Mesenchymal stem cell (in vitro differentiated cells and primary cell): Measurements from ENCODE around the gene IL17RD.

Experiments used
- DNase-seq: peaks from one replicate; pipeline ENCODE4 v3.0.0-alpha.2; 2013
- H2AFZ ChIP-seq: one replicate; pipeline ENCODE4 v1.6.1; 2013; ENCODE audit warnings: low read depth, mild to moderate bottlenecking, control low read depth, inconsistent platforms, low read length, moderate library complexity
- H2AK5ac ChIP-seq: 2 replicates; pipeline ENCODE4 v1.6.1; 2013; ENCODE audit warnings: low read length, moderate library complexity, mild to moderate bottlenecking, inconsistent platforms; ENCODE audit not compliant: severe bottlenecking
- H2BK120ac ChIP-seq: one replicate; pipeline ENCODE4 v1.6.1; 2013; ENCODE audit warnings: low read depth, mild to moderate bottlenecking, inconsistent platforms, low read length, moderate library complexity
- H2BK12ac ChIP-seq, 2 experiments: one replicate each; pipeline ENCODE4 v1.6.1; 2013; ENCODE audit warnings: inconsistent platforms in 2 of 2, low read length in 2 of 2, mild to moderate bottlenecking in 2 of 2, moderate library complexity in 2 of 2, control low read depth in 1 of 2
- H2BK15ac ChIP-seq: one replicate; pipeline ENCODE4 v1.6.1; 2013; ENCODE audit warnings: mild to moderate bottlenecking, low read depth, inconsistent platforms; ENCODE audit not compliant: poor library complexity, severe bottlenecking
- H2BK5ac ChIP-seq: 2 replicates; pipeline ENCODE4 v1.6.1; 2013; ENCODE audit warnings: low read depth, mild to moderate bottlenecking, low read length, control low read depth, inconsistent platforms; ENCODE audit not compliant: poor library complexity, severe bottlenecking
- H3K14ac ChIP-seq, 2 experiments: one replicate each; pipeline ENCODE4 v1.6.1; 2013; ENCODE audit warnings: inconsistent platforms in 2 of 2, low read length in 2 of 2, control low read depth in 1 of 2, mild to moderate bottlenecking in 1 of 2, moderate library complexity in 1 of 2
- H3K18ac ChIP-seq, 2 experiments: one replicate each; pipeline ENCODE4 v1.6.1; 2013; ENCODE audit warnings: inconsistent platforms in 2 of 2, low read length in 2 of 2, control low read depth in 1 of 2, low read depth in 1 of 2, mild to moderate bottlenecking in 1 of 2
- H3K23ac ChIP-seq, 2 experiments: one replicate each; pipeline ENCODE4 v1.6.1; 2013; ENCODE audit warnings: inconsistent platforms in 2 of 2, low read length in 2 of 2, mild to moderate bottlenecking in 2 of 2, moderate library complexity in 2 of 2, control low read depth in 1 of 2
- H3K27ac ChIP-seq: 2 replicates; pipeline ENCODE4 v1.5.1; 2013; ENCODE audit warnings: mild to moderate bottlenecking, moderate library complexity, low read length, control low read depth, inconsistent platforms; ENCODE audit not compliant: poor library complexity, severe bottlenecking
- H3K27me3 ChIP-seq, 2 experiments: 2 replicates each; pipeline versions ENCODE4 v1.6.1 to v1.7.0; 2013; ENCODE audit warnings: low read length in 2 of 2, mild to moderate bottlenecking in 2 of 2, moderate library complexity in 2 of 2, control low read depth in 1 of 2, inconsistent platforms in 1 of 2; ENCODE audit not compliant: control insufficient read depth in 1 of 2, insufficient read depth in 1 of 2
- H3K36me3 ChIP-seq, 2 experiments: 2 replicates each; pipeline versions ENCODE4 v1.6.1 to v1.7.0; 2013; ENCODE audit warnings: low read length in 2 of 2, control low read depth in 1 of 2, inconsistent platforms in 1 of 2, low read depth in 1 of 2, mild to moderate bottlenecking in 1 of 2; ENCODE audit not compliant: insufficient read depth in 2 of 2, control insufficient read depth in 1 of 2
- H3K4ac ChIP-seq, 2 experiments: one replicate each; pipeline ENCODE4 v1.6.1; 2013; ENCODE audit warnings: inconsistent platforms in 2 of 2, low read length in 2 of 2, mild to moderate bottlenecking in 2 of 2, moderate library complexity in 2 of 2, control low read depth in 1 of 2, low read depth in 1 of 2
- H3K4me1 ChIP-seq: 2 replicates; pipeline ENCODE4 v1.6.1; 2013; ENCODE audit warnings: low read depth, low read length, control low read depth; ENCODE audit not compliant: control insufficient read depth, insufficient read depth
- H3K4me2 ChIP-seq: 2 replicates; pipeline ENCODE4 v1.6.1; 2013; ENCODE audit warnings: low read length, mild to moderate bottlenecking, inconsistent platforms; ENCODE audit not compliant: poor library complexity, severe bottlenecking
- H3K4me3 ChIP-seq, 2 experiments: 2 replicates each; pipeline versions ENCODE4 v1.5.1 to v1.7.0; 2013; ENCODE audit warnings: low read length in 2 of 2, mild to moderate bottlenecking in 2 of 2, control low read depth in 1 of 2, low read depth in 1 of 2; ENCODE audit not compliant: insufficient read depth in 1 of 2
- H3K79me1 ChIP-seq: replicated peaks from 2 replicates; pipeline ENCODE4 v1.6.1; 2013; ENCODE audit warnings: mild to moderate bottlenecking, control low read depth, low read length, inconsistent platforms; ENCODE audit not compliant: poor library complexity, severe bottlenecking
- H3K9ac ChIP-seq: 2 replicates; pipeline ENCODE4 v1.7.0; 2013; ENCODE audit warnings: mild to moderate bottlenecking, low read length, moderate library complexity
- H3K9me3 ChIP-seq: 2 replicates; pipeline ENCODE4 v1.7.0; 2013; ENCODE audit warnings: mild to moderate bottlenecking, low read length; ENCODE audit not compliant: control insufficient read depth
- H4K8ac ChIP-seq: one replicate; pipeline ENCODE4 v1.6.1; 2013; ENCODE audit warnings: inconsistent platforms, mild to moderate bottlenecking, low read length, moderate library complexity
- H4K91ac ChIP-seq: one replicate; pipeline ENCODE4 v1.6.1; 2013; ENCODE audit warnings: mild to moderate bottlenecking, low read length, inconsistent platforms
- WGBS: methylation state at CpG from one replicate; pipeline ENCODE4 v1.1.7; 2013; ENCODE audit warnings: mixed read lengths; 5-methylcytosine and 5-hydroxymethylcytosine counted together

IL17RD gene

GRCh38 chr3:57093489-57093888, 71.7 kb downstream of the IL17RD start:
- Histone ChIP-seq H3K27ac (no peak overlapping the region), H3K79me1 (no peaks in the 10 kb centered on the region), H3K9ac (peak overlapping the region; percentile 80), H3K14ac (no peak overlapping the region), H4K8ac (no peak overlapping the region), H2BK120ac (no peak overlapping the region), H3K18ac (no peak overlapping the region), H3K9me3 (no peaks in the 10 kb centered on the region), H3K36me3 (peaks cover 3 to 13% of the 10 kb centered on the region in 2 experiments), H3K4me2 (no peak overlapping the region), H2BK15ac (no peak overlapping the region), H3K4ac (no peak overlapping the region), H4K91ac (no peak overlapping the region), H3K4me3 (peak overlapping the region in 1 of 2 experiments; percentile 65), H3K23ac (no peak overlapping the region), H2AFZ (no peak overlapping the region), H3K27me3 (no peaks in the 10 kb centered on the region), H3K4me1 (no peaks in the 10 kb centered on the region), H2AK5ac (no peak overlapping the region), H2BK12ac (no peak overlapping the region), H2BK5ac (no peak overlapping the region)
- DNase-seq: no peak

GRCh38 chr3:57091521-57092273, 73.5 kb downstream of the IL17RD start:
- H2BK120ac ChIP-seq: no peak overlapping the region
- H3K14ac ChIP-seq: no peak overlapping the region
- peak; percentile 16 for DNase-seq
- H2AFZ ChIP-seq: no peak overlapping the region
- no peak overlapping the region for H2AK5ac ChIP-seq
- H3K4me3 ChIP-seq: peak overlapping the region in 1 of 2 experiments; percentile 40
- H3K9me3 ChIP-seq: no peaks in the 10 kb centered on the region
- H3K4me2 ChIP-seq: no peak overlapping the region
- H3K23ac ChIP-seq: no peak overlapping the region
- H3K36me3 ChIP-seq: no peaks in the 10 kb centered on the region
- H3K9ac ChIP-seq: peak overlapping the region; percentile 78
- H3K4ac ChIP-seq: no peak overlapping the region
- no peak overlapping the region for H4K91ac ChIP-seq
- no peak overlapping the region for H4K8ac ChIP-seq
- H3K79me1 ChIP-seq: no peaks in the 10 kb centered on the region
- no peak overlapping the region for H3K18ac ChIP-seq
- H2BK12ac ChIP-seq: no peak overlapping the region
- no peak overlapping the region for H2BK5ac ChIP-seq
- 70% methylated on average over 3 of the region's 3 CpGs for WGBS
- H3K27me3 ChIP-seq: no peaks in the 10 kb centered on the region
- no peak overlapping the region for H2BK15ac ChIP-seq
- H3K4me1 ChIP-seq: no peaks in the 10 kb centered on the region
- no peak overlapping the region for H3K27ac ChIP-seq

- no peak overlapping the region for H2BK5ac ChIP-seq
- no peak overlapping the region for H2BK120ac ChIP-seq
- no peak overlapping the region for H2BK15ac ChIP-seq
- 93% methylated on average over 4 of the region's 4 CpGs for WGBS
- no peak overlapping the region for H4K91ac ChIP-seq
- no peak overlapping the region for H4K8ac ChIP-seq
- H3K18ac ChIP-seq: no peak overlapping the region
- no peaks in the 10 kb centered on the region for H3K27me3 ChIP-seq
- H3K9ac ChIP-seq: no peak overlapping the region
- no peaks in the 10 kb centered on the region for H3K9me3 ChIP-seq
- no peak overlapping the region for H3K4me2 ChIP-seq
- H2AK5ac ChIP-seq: no peak overlapping the region
- H2AFZ ChIP-seq: no peak overlapping the region
- no peak for DNase-seq
- no peak overlapping the region for H3K4me3 ChIP-seq
- H3K14ac ChIP-seq: no peak overlapping the region
- no peak overlapping the region for H2BK12ac ChIP-seq
- no peak overlapping the region for H3K4ac ChIP-seq
- no peaks in the 10 kb centered on the region for H3K79me1 ChIP-seq
- H3K4me1 ChIP-seq: no peaks in the 10 kb centered on the region
- no peak overlapping the region for H3K27ac ChIP-seq
- H3K36me3 ChIP-seq: no peaks in the 10 kb centered on the region
- H3K23ac ChIP-seq: no peak overlapping the region
Observed at GRCh38 chr3:57089043-57089442, 76.1 kb downstream of the IL17RD start.

- Histone ChIP-seq H2BK12ac (no peak overlapping the region), H3K4ac (no peak overlapping the region), H2AK5ac (no peak overlapping the region), H3K4me1 (no peaks in the 10 kb centered on the region), H3K18ac (no peak overlapping the region), H2AFZ (no peak overlapping the region), H3K79me1 (no peaks in the 10 kb centered on the region), H3K4me2 (no peak overlapping the region), H3K27ac (no peak overlapping the region), H4K8ac (no peak overlapping the region), H3K9ac (no peak overlapping the region), H4K91ac (peak overlapping the region; percentile 18), H3K4me3 (no peak overlapping the region), H3K36me3 (no peaks in the 10 kb centered on the region), H3K27me3 (no peaks in the 10 kb centered on the region), H3K9me3 (no peaks in the 10 kb centered on the region), H2BK120ac (no peak overlapping the region), H3K14ac (no peak overlapping the region), H3K23ac (no peak overlapping the region), H2BK5ac (no peak overlapping the region), H2BK15ac (no peak overlapping the region)
- 86% methylated on average over 5 of the region's 5 CpGs for WGBS
- no peak for DNase-seq
Observed at GRCh38 chr3:57088503-57088902, 76.7 kb downstream of the IL17RD start.
